ENCODE measurements around the gene GPD2. TPM values are rescaled to one million over a fixed set of nuclear protein-coding genes. Genes with fewer than 3 reads are reported as not detected.
A peak's percentile ranks its signal among the peaks of the same experiment; 100 is the strongest.

Gene GPD2
- total RNA-seq, 4 donors from 2014 or later: 38.7 to 62.9 (median 40.7) TPM

DNA sequence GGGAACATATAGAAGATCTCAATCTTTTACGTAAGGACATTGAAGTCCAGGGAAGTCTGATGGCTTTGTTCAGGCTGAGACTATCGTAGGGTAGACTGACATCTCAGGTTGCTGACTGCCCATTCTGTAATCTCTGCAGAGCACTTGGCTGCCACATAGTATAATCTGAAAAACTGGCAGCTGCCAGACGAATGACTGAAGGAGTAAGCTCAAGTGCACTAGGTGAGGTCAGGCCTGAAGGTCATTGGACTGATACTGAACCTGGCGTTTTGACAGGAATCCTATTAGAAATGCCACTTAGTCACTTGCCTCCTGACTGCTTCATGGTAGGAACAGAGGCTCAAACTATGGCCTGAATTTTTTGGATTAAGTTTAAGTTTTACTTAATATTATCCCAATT, 23.5 kb downstream of the GPD2 start:
- TF ChIP-seq, protein P1, sequence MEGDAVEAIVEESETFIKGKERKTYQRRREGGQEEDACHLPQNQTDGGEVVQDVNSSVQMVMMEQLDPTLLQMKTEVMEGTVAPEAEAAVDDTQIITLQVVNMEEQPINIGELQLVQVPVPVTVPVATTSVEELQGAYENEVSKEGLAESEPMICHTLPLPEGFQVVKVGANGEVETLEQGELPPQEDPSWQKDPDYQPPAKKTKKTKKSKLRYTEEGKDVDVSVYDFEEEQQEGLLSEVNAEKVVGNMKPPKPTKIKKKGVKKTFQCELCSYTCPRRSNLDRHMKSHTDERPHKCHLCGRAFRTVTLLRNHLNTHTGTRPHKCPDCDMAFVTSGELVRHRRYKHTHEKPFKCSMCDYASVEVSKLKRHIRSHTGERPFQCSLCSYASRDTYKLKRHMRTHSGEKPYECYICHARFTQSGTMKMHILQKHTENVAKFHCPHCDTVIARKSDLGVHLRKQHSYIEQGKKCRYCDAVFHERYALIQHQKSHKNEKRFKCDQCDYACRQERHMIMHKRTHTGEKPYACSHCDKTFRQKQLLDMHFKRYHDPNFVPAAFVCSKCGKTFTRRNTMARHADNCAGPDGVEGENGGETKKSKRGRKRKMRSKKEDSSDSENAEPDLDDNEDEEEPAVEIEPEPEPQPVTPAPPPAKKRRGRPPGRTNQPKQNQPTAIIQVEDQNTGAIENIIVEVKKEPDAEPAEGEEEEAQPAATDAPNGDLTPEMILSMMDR (IDR thresholded peaks at IDR 0.05): no peak

GRCh38 chr2:156464106-156464505, 27.9 kb downstream of the GPD2 start:
- DNase-seq (ENCODE audit: low spot score) (no peak), ATAC-seq (ENCODE audit: low FRiP score) (no peak)
- TF ChIP-seq, protein P1 (IDR thresholded peaks at IDR 0.05): no peak

More for the DNA sequence above, 23.5 kb downstream of the GPD2 start:
- no peak for ATAC-seq (ENCODE audit: low FRiP score)
- no peak for DNase-seq (ENCODE audit: low spot score)

GRCh38 chr2:156465573-156465972, 29.4 kb downstream of the GPD2 start:
- TF ChIP-seq, protein P1 (IDR thresholded peaks at IDR 0.05): no peak
- ATAC-seq (ENCODE audit: low FRiP score) (no peak), DNase-seq (ENCODE audit: low spot score) (no peak)

DNA sequence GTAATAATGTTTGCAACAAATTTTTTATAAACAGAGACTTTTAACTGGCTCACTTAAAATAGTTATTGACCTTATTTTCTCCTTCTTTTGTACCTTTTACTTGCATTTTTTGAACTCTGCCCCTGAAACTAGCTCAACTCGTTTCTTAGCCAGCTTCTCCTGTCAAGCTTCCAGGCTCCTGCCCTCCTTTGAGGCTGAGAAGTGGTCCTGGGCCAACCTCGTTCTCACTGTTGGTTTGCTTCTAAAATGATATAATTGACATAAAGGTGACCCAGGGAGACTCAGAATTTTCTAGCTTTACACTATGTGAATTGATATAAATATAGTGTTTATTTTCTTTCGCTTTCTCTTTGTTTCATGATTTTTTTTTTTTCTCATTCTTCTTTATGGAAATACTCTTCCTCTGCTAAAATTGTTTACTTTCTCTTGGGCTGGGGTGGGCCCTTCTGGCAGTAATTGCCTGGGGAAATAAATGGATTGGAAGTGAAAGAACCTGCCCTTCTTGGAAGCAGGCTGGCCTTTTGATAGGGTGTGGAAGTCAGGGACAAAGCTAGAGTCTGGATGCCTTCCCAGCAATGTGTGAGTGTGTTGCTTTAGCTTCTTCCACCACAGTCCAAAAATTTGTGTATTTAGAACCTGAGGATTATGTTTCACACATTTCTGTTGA, 30.7 kb downstream of the GPD2 start:
- ATAC-seq (ENCODE audit: low FRiP score) (peak; percentile 46), DNase-seq (ENCODE audit: low spot score) (no peak)
- TF ChIP-seq, protein P1 (IDR thresholded peaks at IDR 0.05): no peak

DNA sequence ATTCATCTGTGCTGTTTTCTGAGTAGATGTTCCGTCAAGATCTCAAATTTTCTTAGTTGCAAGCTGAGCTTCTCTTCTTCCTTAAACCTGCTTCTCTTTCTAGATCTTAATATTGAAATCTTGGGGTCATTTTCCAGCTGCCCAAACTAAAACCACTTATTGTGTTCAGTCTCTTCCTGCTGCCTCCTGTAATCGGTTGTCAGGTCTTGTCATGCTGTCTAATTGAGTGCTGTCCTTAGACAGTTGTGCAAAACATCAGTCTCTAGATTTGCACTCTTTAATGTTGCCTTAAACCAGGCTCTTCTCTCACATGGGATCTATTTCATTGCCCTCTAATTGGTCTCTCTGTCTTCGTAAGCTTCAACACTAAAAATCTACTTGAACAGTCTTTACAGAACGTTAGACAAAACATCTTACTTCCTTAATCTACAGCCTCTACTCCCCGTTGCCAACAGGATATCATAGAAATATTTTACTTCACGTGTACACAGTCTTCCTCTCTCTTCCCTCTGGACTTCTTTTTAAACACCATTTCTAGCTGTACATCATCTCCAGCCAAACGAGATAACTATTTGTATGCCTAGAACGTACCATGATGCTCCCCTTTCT, 34.9 kb downstream of the GPD2 start:
- TF ChIP-seq, protein P1 (IDR thresholded peaks at IDR 0.05): no peak
- DNase-seq (ENCODE audit: low spot score) (no peak), ATAC-seq (ENCODE audit: low FRiP score) (no peak)

GRCh38 chr2:156471762-156472161, 35.6 kb downstream of the GPD2 start:
- DNase-seq (ENCODE audit: low spot score) (no peak), ATAC-seq (ENCODE audit: low FRiP score) (peak; percentile 11)
- TF ChIP-seq, protein P1 (IDR thresholded peaks at IDR 0.05): no peak

GRCh38 chr2:156472686-156473085, 36.5 kb downstream of the GPD2 start:
- TF ChIP-seq, protein P1 (IDR thresholded peaks at IDR 0.05): no peak
- DNase-seq (ENCODE audit: low spot score) (no peak), ATAC-seq (ENCODE audit: low FRiP score) (no peak)

Measured in omental fat pad (tissue), 4 donors.